PC-3 (cell line): ENCODE data around the gene KRTAP4-12. TPM values are rescaled to one million over a fixed set of nuclear protein-coding genes. Genes with fewer than 3 reads are reported as not detected.

ENCODE experiments used
- ATAC-seq: fragments of 200-7000 bp; cut with Tn5 transposase; 2 replicates; pipeline ENCODE4 v1.9.1; 2020; ENCODE audit warnings: mild to moderate bottlenecking, moderate library complexity
- BruUV-seq: library from RNA; stranded (reverse); fragments of 400-500 nt; replicated peaks from 2 replicates; lab custom pipeline; 2021; lab: Mats Ljungman, UMichigan
- CTCF ChIA-PET: fragments of 300-600 bp; sonication (Branson Sonifier 250); formaldehyde crosslinking; loops from one replicate; lab custom pipeline; 2022; ENCODE audit warnings: antibody characterized with exemption; lab: Charles Lee
- POLR2A ChIA-PET: fragments of 300-600 bp; sonication (Branson Sonifier 250); formaldehyde crosslinking; loops from one replicate; lab custom pipeline; 2022; ENCODE audit warnings: antibody characterized with exemption; ENCODE audit not compliant: unreplicated experiment; lab: Charles Lee
- DNase-seq: peaks from one replicate; pipeline ENCODE4 v3.0.0-alpha.2; 2015
- H2AFZ ChIP-seq: fragments of 300-600 bp; sonication (generic); 2 replicates; pipeline ENCODE4 v1.6.0; 2016; ENCODE audit warnings: antibody characterized with exemption, low read length
- H3F3A ChIP-seq: fragments of 300-600 bp; sonication (generic); one replicate; pipeline ENCODE4 v1.6.0; 2017; ENCODE audit warnings: antibody characterized with exemption, low read length, control low read depth, mild to moderate bottlenecking; ENCODE audit not compliant: unreplicated experiment
- H3K27ac ChIP-seq: fragments of 300-600 bp; sonication (generic); 2 replicates; pipeline ENCODE4 v1.5.1; 2016; ENCODE audit warnings: mild to moderate bottlenecking, low read length
- H3K27me3 ChIP-seq: fragments of 300-600 bp; sonication (generic); 2 replicates; pipeline ENCODE4 v1.6.1; 2016; ENCODE audit warnings: low read length, mixed read lengths
- H3K36me3 ChIP-seq: fragments of 300-600 bp; sonication (generic); 2 replicates; pipeline ENCODE4 v1.6.1; 2016; ENCODE audit warnings: low read depth, mixed run types, low read length, mixed read lengths
- H3K4me1 ChIP-seq: fragments of 300-600 bp; sonication (generic); 2 replicates; pipeline ENCODE4 v1.5.1; 2016; ENCODE audit warnings: low read length; ENCODE audit not compliant: insufficient read depth
- H3K4me2 ChIP-seq: fragments of 300-600 bp; sonication (generic); 2 replicates; pipeline ENCODE4 v1.6.0; 2016; ENCODE audit warnings: low read length
- H3K4me3 ChIP-seq: fragments of 300-600 bp; sonication (generic); 2 replicates; pipeline ENCODE4 v1.5.1; 2016; ENCODE audit warnings: mild to moderate bottlenecking, low read length, mixed read lengths
- H3K79me2 ChIP-seq: fragments of 300-600 bp; sonication (generic); 2 replicates; pipeline ENCODE4 v1.6.1; 2017; ENCODE audit warnings: low read length, mixed read lengths
- H3K9ac ChIP-seq: fragments of 300-600 bp; sonication (generic); 2 replicates; pipeline ENCODE4 v1.6.0; 2016; ENCODE audit warnings: mild to moderate bottlenecking, low read length
- H3K9me2 ChIP-seq: fragments of 300-600 bp; sonication (generic); replicated peaks from 2 replicates; pipeline ENCODE4 v1.6.1; 2016; ENCODE audit warnings: mixed run types, low read length, mixed read lengths
- H3K9me3 ChIP-seq: fragments of 300-600 bp; sonication (generic); 2 replicates; pipeline ENCODE4 v1.6.1; 2016; ENCODE audit warnings: low read length, mixed read lengths
- H4K20me1 ChIP-seq: fragments of 300-600 bp; sonication (generic); 2 replicates; pipeline ENCODE4 v1.6.1; 2016; ENCODE audit warnings: low read length, mixed read lengths
- CTCF ChIP-seq: fragments of 300-600 bp; sonication (generic); conservative IDR thresholded peaks from 2 replicates; pipeline ENCODE4 v1.5.1; 2017; ENCODE audit warnings: antibody characterized with exemption, low read depth, mild to moderate bottlenecking, low read length
- EZH2 ChIP-seq: fragments of 300-600 bp; sonication (generic); IDR thresholded peaks from one replicate; pipeline ENCODE4 v1.6.1; 2017; ENCODE audit warnings: antibody characterized with exemption, mild to moderate bottlenecking, low read length; ENCODE audit not compliant: unreplicated experiment
- EZH2phosphoT487 ChIP-seq: fragments of 300-600 bp; sonication (generic); IDR thresholded peaks from 2 replicates; pipeline ENCODE4 v1.6.1; 2018; ENCODE audit warnings: mild to moderate bottlenecking, antibody characterized with exemption, low read length, borderline replicate concordance
- intact Hi-C: fragments of 100-400 bp; cut with micrococcal nuclease; formaldehyde crosslinking; loops from 2 replicates; pipeline ENCODE4 v1.9.0; 2023
- total RNA-seq: library from RNA; depleted of rRNA; stranded (reverse); fragments of >200 nt; gene quantifications from 2 replicates; pipeline ENCODE4 v1.2.3, GENCODE V29; 2014

Gene KRTAP4-12
- total RNA-seq, 1 experiment from 2014 or later = not detected

DNA sequence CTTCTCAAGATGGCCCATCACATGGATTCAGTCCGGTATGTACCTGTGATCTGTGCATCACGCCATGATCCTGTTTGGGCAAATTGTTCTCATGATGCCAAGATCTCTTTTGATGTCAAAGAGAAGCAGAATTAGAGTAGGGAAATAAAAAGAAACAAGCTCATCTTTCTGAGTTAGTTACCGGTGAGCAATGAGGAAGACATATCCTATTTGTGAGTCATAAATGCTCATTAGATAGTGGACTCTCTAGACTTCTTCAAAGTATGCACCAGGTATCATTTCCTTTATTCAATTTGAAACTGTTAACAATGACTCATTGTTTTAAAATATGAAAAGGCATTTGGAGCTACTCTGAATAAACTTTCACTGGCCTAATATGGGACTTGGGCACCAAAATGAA is 8.0 kb upstream of the KRTAP4-12 start:
- peak overlapping the region; percentile 48 for H3K4me2 ChIP-seq
- no peaks in the 10 kb centered on the region for H3K36me3 ChIP-seq
- intact Hi-C loops = loop anchor here (1.0 kb wide), 1 partner anchor 8 kb away; the partner anchor contains the start of gene KRTAP4-6
- H3K27ac ChIP-seq = peak overlapping the region; percentile 56
- TF ChIP-seq EZH2phosphoT487 (no peak), CTCF (no peak)
- H3K9me2 ChIP-seq = no peaks in the 10 kb centered on the region
- H3K4me3 ChIP-seq = no peak overlapping the region
- BruUV-seq = no TSS peak
- ChIA-PET CTCF (no interaction called here), POLR2A (interaction anchor here (0.6 to 0.7 kb wide), 2 partner anchors 73 to 191 kb away, joined by 4 to 5 read pairs; no protein-coding TSS in a partner anchor)
- H3K4me1 ChIP-seq = peaks cover 39% of the 10 kb centered on the region
- DNase-seq = peak; percentile 80
- H3K9ac ChIP-seq = no peak overlapping the region
- no peaks in the 10 kb centered on the region for H3K27me3 ChIP-seq
- H3K9me3 ChIP-seq = no peaks in the 10 kb centered on the region
- no peaks in the 10 kb centered on the region for H4K20me1 ChIP-seq
- no peak overlapping the region; the same call in 1 of the 2 replicates for H2AFZ ChIP-seq
- ATAC-seq = peak; percentile 96
- H3F3A ChIP-seq = peaks cover 7% of the 10 kb centered on the region
- no peaks in the 10 kb centered on the region for H3K79me2 ChIP-seq

GRCh38 chr17:41127371-41127770 is 3.4 kb upstream of the KRTAP4-12 start:
- intact Hi-C loops = no loop called here
- Histone ChIP-seq H3K4me3 (no peak overlapping the region), H3K9me3 (no peaks in the 10 kb centered on the region), H3K9me2 (no peaks in the 10 kb centered on the region), H3K27me3 (no peaks in the 10 kb centered on the region), H2AFZ (no peak overlapping the region), H3F3A (peaks cover 7% of the 10 kb centered on the region), H4K20me1 (no peaks in the 10 kb centered on the region), H3K27ac (no peak overlapping the region), H3K9ac (no peak overlapping the region), H3K36me3 (no peaks in the 10 kb centered on the region), H3K4me1 (peaks cover 18% of the 10 kb centered on the region), H3K79me2 (no peaks in the 10 kb centered on the region), H3K4me2 (no peak overlapping the region)
- ATAC-seq (no peak), DNase-seq (no peak)
- ChIA-PET POLR2A (no interaction called here), CTCF (no interaction called here)
- TF ChIP-seq CTCF = no peak
- TF ChIP-seq EZH2 = no peak
- TF ChIP-seq EZH2phosphoT487 = no peak
- no TSS peak for BruUV-seq

- no peaks in the 10 kb centered on the region for H3K9me3 ChIP-seq
- CTCF ChIA-PET = no interaction called here
- no peak for ATAC-seq
- peaks cover 9% of the 10 kb centered on the region for H3K4me1 ChIP-seq
- no peak overlapping the region for H3K27ac ChIP-seq
- H3K9me2 ChIP-seq = no peaks in the 10 kb centered on the region
- POLR2A ChIA-PET = no interaction called here
- DNase-seq = no peak
- peaks cover under 1% of the 10 kb centered on the region for H3F3A ChIP-seq
- H3K9ac ChIP-seq = no peak overlapping the region
- no TSS peak for BruUV-seq
- no peaks in the 10 kb centered on the region for H3K27me3 ChIP-seq
- H4K20me1 ChIP-seq = no peaks in the 10 kb centered on the region
- H3K4me2 ChIP-seq = no peak overlapping the region
- no peak overlapping the region for H3K4me3 ChIP-seq
- H3K79me2 ChIP-seq = no peaks in the 10 kb centered on the region
- no peaks in the 10 kb centered on the region for H3K36me3 ChIP-seq
- TF ChIP-seq CTCF = no peak
- no peak for TF ChIP-seq EZH2
- no peak for TF ChIP-seq EZH2phosphoT487
- no peak overlapping the region for H2AFZ ChIP-seq
- intact Hi-C loops = no loop called here
Measured at GRCh38 chr17:41126412-41126811, 2.4 kb upstream of the KRTAP4-12 start.
